ENCODE measurements around the gene SPATA6L.

GRCh38 chr9:4573176-4573575 lies 93.1 kb downstream of the SPATA6L start:
- TF ChIP-seq, protein P1, sequence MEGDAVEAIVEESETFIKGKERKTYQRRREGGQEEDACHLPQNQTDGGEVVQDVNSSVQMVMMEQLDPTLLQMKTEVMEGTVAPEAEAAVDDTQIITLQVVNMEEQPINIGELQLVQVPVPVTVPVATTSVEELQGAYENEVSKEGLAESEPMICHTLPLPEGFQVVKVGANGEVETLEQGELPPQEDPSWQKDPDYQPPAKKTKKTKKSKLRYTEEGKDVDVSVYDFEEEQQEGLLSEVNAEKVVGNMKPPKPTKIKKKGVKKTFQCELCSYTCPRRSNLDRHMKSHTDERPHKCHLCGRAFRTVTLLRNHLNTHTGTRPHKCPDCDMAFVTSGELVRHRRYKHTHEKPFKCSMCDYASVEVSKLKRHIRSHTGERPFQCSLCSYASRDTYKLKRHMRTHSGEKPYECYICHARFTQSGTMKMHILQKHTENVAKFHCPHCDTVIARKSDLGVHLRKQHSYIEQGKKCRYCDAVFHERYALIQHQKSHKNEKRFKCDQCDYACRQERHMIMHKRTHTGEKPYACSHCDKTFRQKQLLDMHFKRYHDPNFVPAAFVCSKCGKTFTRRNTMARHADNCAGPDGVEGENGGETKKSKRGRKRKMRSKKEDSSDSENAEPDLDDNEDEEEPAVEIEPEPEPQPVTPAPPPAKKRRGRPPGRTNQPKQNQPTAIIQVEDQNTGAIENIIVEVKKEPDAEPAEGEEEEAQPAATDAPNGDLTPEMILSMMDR (conservative IDR thresholded peaks at IDR 0.05), result no peak
- TF ChIP-seq ZFX (IDR thresholded peaks at IDR 0.05), result no peak

Measured in C4-2B (cell line).